Mesendoderm (in vitro differentiated cells): ENCODE results near the gene KIF16B.

Source experiments
- DNase-seq: peaks from one replicate; pipeline ENCODE4 v3.0.0; 2013
- H2AK5ac ChIP-seq: 2 replicates; pipeline ENCODE4 v1.6.1; 2013; ENCODE audit warnings: low read length, inconsistent platforms
- H2BK120ac ChIP-seq: 2 replicates; pipeline ENCODE4 v1.6.1; 2013; ENCODE audit warnings: low read depth, mild to moderate bottlenecking, low read length, moderate library complexity, mixed read lengths
- H2BK15ac ChIP-seq: replicated peaks from 2 replicates; pipeline ENCODE4 v1.6.1; 2013; ENCODE audit warnings: low read depth, mild to moderate bottlenecking, moderate library complexity
- H2BK5ac ChIP-seq: 2 replicates; pipeline ENCODE4 v1.6.1; 2013; ENCODE audit warnings: low read length, inconsistent platforms
- H3K18ac ChIP-seq: 2 replicates; pipeline ENCODE4 v1.6.1; 2013; ENCODE audit warnings: mild to moderate bottlenecking, low read length, mixed read lengths
- H3K23ac ChIP-seq: one replicate; pipeline ENCODE4 v1.6.1; 2013; ENCODE audit warnings: low read length
- H3K27ac ChIP-seq: 2 replicates; pipeline ENCODE4 v1.5.1; 2013; ENCODE audit warnings: low read depth, mild to moderate bottlenecking, inconsistent platforms, low read length, moderate library complexity
- H3K27me3 ChIP-seq: 2 replicates; pipeline ENCODE4 v1.6.1; 2013; ENCODE audit warnings: low read length, control low read depth, mild to moderate bottlenecking, inconsistent platforms; ENCODE audit not compliant: insufficient read depth, poor library complexity
- H3K36me3 ChIP-seq: 2 replicates; pipeline ENCODE4 v1.6.1; 2013; ENCODE audit warnings: low read length, inconsistent platforms; ENCODE audit not compliant: control insufficient read depth, insufficient read depth
- H3K4ac ChIP-seq: one replicate; pipeline ENCODE4 v1.6.1; 2013; ENCODE audit warnings: low read depth, mild to moderate bottlenecking, low read length, moderate library complexity
- H3K4me1 ChIP-seq: 2 replicates; pipeline ENCODE4 v1.6.1; 2013; ENCODE audit warnings: low read depth, low read length, inconsistent platforms; ENCODE audit not compliant: control insufficient read depth
- H3K4me2 ChIP-seq: 2 replicates; pipeline ENCODE4 v1.6.1; 2013; ENCODE audit warnings: low read length
- H3K4me3 ChIP-seq: 2 replicates; pipeline ENCODE4 v1.5.1; 2013; ENCODE audit warnings: mild to moderate bottlenecking, low read length
- H3K56ac ChIP-seq: one replicate; pipeline ENCODE4 v1.6.1; 2013; ENCODE audit warnings: low read length
- H3K79me1 ChIP-seq: 2 replicates; pipeline ENCODE4 v1.6.1; 2013; ENCODE audit warnings: low read length, inconsistent platforms
- H3K79me2 ChIP-seq: 2 replicates; pipeline ENCODE4 v1.6.1; 2013; ENCODE audit warnings: mild to moderate bottlenecking, low read length; ENCODE audit not compliant: control insufficient read depth, insufficient read depth
- H3K9ac ChIP-seq: 2 replicates; pipeline ENCODE4 v1.6.1; 2013; ENCODE audit warnings: low read length, inconsistent platforms
- H4K5ac ChIP-seq: one replicate; pipeline ENCODE4 v1.6.1; 2013; ENCODE audit warnings: low read length
- H4K8ac ChIP-seq: one replicate; pipeline ENCODE4 v1.6.1; 2013; ENCODE audit warnings: low read depth, mild to moderate bottlenecking, control low read depth, low read length, moderate library complexity
- WGBS: extraction: QIAGEN DNeasy Blood & Tissue Kit; methylation state at CpG from one replicate; pipeline ENCODE4 v1.1.7; 2013; ENCODE audit warnings: low lambda C conversion rate, missing lambda C conversion rate; ENCODE audit not compliant: insufficient coverage; ENCODE audit errors: extremely low coverage; 5-methylcytosine and 5-hydroxymethylcytosine counted together

Gene KIF16B

DNA sequence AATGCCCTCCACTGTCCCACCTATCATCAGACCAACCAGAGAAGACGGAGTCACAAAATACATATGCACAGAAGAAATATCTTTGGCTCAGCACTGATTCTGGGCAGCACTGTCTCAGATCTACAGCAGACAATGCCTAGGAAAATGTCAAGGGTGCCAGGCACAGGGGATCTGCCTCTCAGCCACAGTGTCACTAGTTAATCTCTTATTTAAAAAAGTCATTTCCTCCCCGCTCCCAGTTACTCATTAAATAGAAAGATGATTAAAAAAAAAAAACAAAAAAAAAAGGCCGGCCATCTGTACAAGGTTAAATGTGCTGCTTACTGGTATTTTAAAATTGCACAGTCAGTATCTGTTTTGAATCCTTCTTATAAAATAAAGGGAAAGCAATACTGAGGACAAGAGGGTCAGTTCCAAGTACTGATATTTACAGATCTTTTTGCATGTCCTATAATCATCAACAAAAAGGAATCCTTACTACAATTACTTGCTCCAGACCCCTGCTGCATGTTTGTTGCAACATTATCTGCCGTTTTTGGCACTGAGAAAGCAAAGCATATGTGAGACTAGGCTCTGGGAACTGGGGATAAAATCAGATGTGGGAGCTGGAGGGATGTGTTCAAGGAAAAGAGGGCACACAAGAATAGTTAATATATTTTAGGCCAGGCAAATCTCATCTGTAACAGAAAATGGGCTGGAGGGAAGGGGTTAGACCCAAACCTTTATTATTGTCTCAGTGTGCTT is 299.3 kb downstream of the KIF16B start:
- H4K5ac ChIP-seq: no peak overlapping the region
- H3K27me3 ChIP-seq: no peaks in the 10 kb centered on the region
- no peak overlapping the region for H3K9ac ChIP-seq
- WGBS: no CpG with 5 or more reads among the region's 4 CpGs
- H2BK120ac ChIP-seq: no peak overlapping the region
- H2AK5ac ChIP-seq: no peak overlapping the region
- H3K18ac ChIP-seq: no peak overlapping the region
- H3K4me3 ChIP-seq: no peak overlapping the region
- no peak overlapping the region for H3K4ac ChIP-seq
- no peaks in the 10 kb centered on the region for H3K79me2 ChIP-seq
- no peak overlapping the region for H3K56ac ChIP-seq
- no peak for DNase-seq
- no peaks in the 10 kb centered on the region for H3K36me3 ChIP-seq
- H3K27ac ChIP-seq: no peak overlapping the region
- H3K4me2 ChIP-seq: no peak overlapping the region
- H2BK5ac ChIP-seq: no peak overlapping the region
- no peak overlapping the region for H3K23ac ChIP-seq
- no peaks in the 10 kb centered on the region for H3K79me1 ChIP-seq
- no peak overlapping the region for H4K8ac ChIP-seq
- no peak overlapping the region for H2BK15ac ChIP-seq
- H3K4me1 ChIP-seq: no peaks in the 10 kb centered on the region

DNA sequence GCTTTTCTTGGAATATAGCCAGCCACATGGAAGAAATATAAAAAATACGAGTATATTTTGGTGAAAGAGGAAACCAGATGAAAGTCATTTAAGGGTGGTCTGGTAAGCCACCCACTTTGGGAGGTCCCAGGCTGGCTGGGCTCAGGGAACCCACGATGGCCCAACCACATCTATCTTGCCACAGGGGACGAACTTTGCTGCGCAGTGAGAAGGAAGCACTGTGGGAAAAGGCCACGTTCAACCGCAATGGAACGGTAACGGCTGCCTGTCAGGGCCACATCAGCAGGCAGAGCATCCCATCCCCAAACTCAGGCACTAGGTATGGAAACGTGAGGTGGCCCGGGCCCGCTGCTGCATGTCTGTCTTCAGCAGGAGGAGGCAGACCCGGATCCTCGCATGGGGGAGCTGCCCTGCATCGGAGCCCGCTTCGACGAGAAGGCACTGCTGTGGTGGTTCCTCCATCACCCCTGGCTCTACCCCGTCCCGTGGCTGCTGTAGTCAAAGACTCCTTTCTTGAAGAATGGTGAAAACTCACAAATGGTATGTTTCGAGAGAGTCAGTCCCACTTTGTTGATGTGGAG is 300.4 kb downstream of the KIF16B start:
- WGBS: no CpG with 5 or more reads among the region's 20 CpGs
- H2BK120ac ChIP-seq: no peak overlapping the region

DNA sequence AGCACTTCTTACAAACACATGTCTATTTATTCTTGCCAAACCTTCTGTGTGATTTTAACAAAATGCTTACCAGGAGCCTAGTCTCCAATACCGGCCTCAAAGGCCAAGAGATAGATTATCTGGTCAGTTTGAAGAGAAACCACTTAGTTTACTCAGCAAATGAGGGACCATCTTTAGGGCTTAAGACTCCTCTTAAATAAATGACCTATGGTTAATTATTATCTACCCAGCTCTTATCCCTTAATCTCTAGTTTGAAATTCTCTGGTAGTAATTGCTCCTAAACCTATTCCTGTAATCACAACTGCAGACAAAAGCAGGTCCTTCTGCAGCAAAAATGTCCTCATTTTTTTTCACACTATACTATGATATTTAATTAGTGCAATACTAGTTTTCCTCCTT is 301.8 kb downstream of the KIF16B start:
- no peak overlapping the region for H3K4ac ChIP-seq
- no peak overlapping the region for H4K5ac ChIP-seq
- no peak for DNase-seq
- no peaks in the 10 kb centered on the region for H3K79me2 ChIP-seq
- whole genome bisulfite sequencing: no CpG with 5 or more reads among the region's 1 CpG
- H4K8ac ChIP-seq: no peak overlapping the region
- no peaks in the 10 kb centered on the region for H3K27me3 ChIP-seq
- no peak overlapping the region for H2BK5ac ChIP-seq
- no peaks in the 10 kb centered on the region for H3K79me1 ChIP-seq
- H2BK15ac ChIP-seq: no peak overlapping the region
- no peak overlapping the region for H3K27ac ChIP-seq
- no peak overlapping the region for H3K23ac ChIP-seq
- H3K9ac ChIP-seq: no peak overlapping the region
- no peak overlapping the region for H3K18ac ChIP-seq
- H3K56ac ChIP-seq: no peak overlapping the region
- H2AK5ac ChIP-seq: no peak overlapping the region
- H3K4me1 ChIP-seq: no peaks in the 10 kb centered on the region
- no peak overlapping the region for H3K4me2 ChIP-seq
- H3K36me3 ChIP-seq: no peaks in the 10 kb centered on the region
- H2BK120ac ChIP-seq: no peak overlapping the region
- H3K4me3 ChIP-seq: no peak overlapping the region

More for the DNA sequence above, 300.4 kb downstream of the KIF16B start:
- no peak overlapping the region for H3K56ac ChIP-seq
- DNase-seq: no peak
- no peaks in the 10 kb centered on the region for H3K27me3 ChIP-seq
- no peaks in the 10 kb centered on the region for H3K79me1 ChIP-seq
- H4K5ac ChIP-seq: no peak overlapping the region
- H2BK5ac ChIP-seq: no peak overlapping the region
- H3K36me3 ChIP-seq: no peaks in the 10 kb centered on the region
- no peak overlapping the region for H3K27ac ChIP-seq
- no peak overlapping the region for H3K23ac ChIP-seq
- H3K79me2 ChIP-seq: no peaks in the 10 kb centered on the region
- no peak overlapping the region for H2BK15ac ChIP-seq
- no peak overlapping the region for H4K8ac ChIP-seq
- no peak overlapping the region for H3K4ac ChIP-seq
- H3K4me2 ChIP-seq: no peak overlapping the region
- no peak overlapping the region for H2AK5ac ChIP-seq
- no peak overlapping the region for H3K4me3 ChIP-seq
- H3K9ac ChIP-seq: no peak overlapping the region
- H3K4me1 ChIP-seq: no peaks in the 10 kb centered on the region
- H3K18ac ChIP-seq: no peak overlapping the region

DNA sequence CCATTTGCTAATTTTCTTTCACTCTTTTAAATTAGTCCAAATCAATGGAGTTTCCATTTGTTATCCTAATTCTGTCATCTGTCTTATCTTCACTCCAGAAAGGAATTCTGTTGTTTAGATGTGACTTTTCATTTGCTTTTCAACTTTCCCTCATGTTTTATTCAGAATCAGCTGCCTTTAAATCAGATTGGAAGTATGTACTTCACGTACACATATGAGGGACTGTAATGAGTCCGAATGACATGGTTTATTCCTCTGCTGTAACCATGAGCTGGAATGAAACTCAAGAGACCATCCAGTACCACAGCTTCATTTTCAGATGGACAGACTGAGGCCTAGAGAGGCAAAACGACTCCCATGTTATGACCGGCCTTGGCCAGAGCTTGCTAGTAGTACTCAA is 302.3 kb downstream of the KIF16B start:
- Histone ChIP-seq H3K27ac (no peak overlapping the region), H3K4ac (no peak overlapping the region), H3K27me3 (no peaks in the 10 kb centered on the region), H3K79me1 (no peaks in the 10 kb centered on the region), H4K5ac (no peak overlapping the region), H3K56ac (no peak overlapping the region), H2AK5ac (no peak overlapping the region), H2BK120ac (no peak overlapping the region), H3K79me2 (no peaks in the 10 kb centered on the region), H3K4me2 (no peak overlapping the region), H3K18ac (no peak overlapping the region), H3K9ac (no peak overlapping the region), H2BK15ac (no peak overlapping the region), H3K36me3 (no peaks in the 10 kb centered on the region), H2BK5ac (no peak overlapping the region), H3K4me3 (no peak overlapping the region), H4K8ac (no peak overlapping the region), H3K23ac (no peak overlapping the region), H3K4me1 (no peaks in the 10 kb centered on the region)
- WGBS: no CpG with 5 or more reads among the region's 4 CpGs
- no peak for DNase-seq

DNA sequence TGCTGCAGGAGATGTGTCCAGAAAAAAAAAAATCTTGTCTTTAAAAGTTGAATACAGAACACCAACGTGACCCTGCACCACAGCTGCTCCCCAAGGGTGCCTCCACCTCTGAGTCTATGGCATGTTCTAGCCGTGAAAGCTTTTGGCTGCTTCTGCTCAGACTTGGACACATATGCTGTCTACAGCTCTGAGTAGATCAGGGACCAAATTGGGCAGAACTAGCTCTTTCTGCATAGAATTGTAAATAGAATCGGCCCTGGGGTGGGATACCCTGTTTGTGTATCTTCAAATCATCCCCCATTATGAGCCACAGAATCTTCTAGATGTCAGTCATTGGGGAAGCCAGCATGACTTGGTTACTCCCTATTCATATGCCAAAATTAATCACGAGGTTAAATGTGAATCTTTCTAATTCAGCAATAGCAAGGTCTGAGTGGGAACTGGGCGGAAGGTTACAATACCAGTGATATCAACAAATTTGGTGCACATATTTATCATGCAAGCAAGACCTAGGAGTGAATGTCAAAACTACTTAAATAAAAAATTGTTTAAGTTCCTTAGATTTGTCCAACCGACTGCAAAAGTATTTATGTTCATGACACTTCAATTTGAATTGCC is 302.8 kb downstream of the KIF16B start:
- Histone ChIP-seq H3K4ac (no peak overlapping the region), H2AK5ac (no peak overlapping the region), H3K27ac (no peak overlapping the region), H3K9ac (no peak overlapping the region), H2BK5ac (no peak overlapping the region), H3K36me3 (no peaks in the 10 kb centered on the region), H3K4me2 (no peak overlapping the region), H2BK120ac (no peak overlapping the region), H4K8ac (no peak overlapping the region), H4K5ac (no peak overlapping the region), H3K27me3 (no peaks in the 10 kb centered on the region), H3K23ac (no peak overlapping the region), H2BK15ac (no peak overlapping the region), H3K4me1 (no peaks in the 10 kb centered on the region), H3K18ac (no peak overlapping the region), H3K56ac (no peak overlapping the region), H3K4me3 (no peak overlapping the region), H3K79me1 (no peaks in the 10 kb centered on the region), H3K79me2 (no peaks in the 10 kb centered on the region)
- no CpG with 5 or more reads among the region's 6 CpGs for WGBS
- no peak for DNase-seq
